GM23338 (cell line): Measurements from ENCODE around the gene HDGFL2. TPM values are rescaled to one million over a fixed set of nuclear protein-coding genes. Genes with fewer than 3 reads are reported as not detected.

ENCODE experiments used
- ATAC-seq: fragments of 200-7000 bp; cut with Tn5 transposase; 3 replicates; pipeline ENCODE4 v1.9.1; 2020
- DNase-seq: peaks from one replicate; pipeline ENCODE4 v3.0.0-alpha.2; 2015; ENCODE audit warnings: low spot score
- H2AFZ ChIP-seq: fragments of 200-600 bp; sonication (generic); 2 replicates; pipeline ENCODE4 v1.8.0; 2016; ENCODE audit warnings: antibody characterized with exemption, mild to moderate bottlenecking, moderate library complexity
- H3F3A ChIP-seq: fragments of 200-600 bp; sonication (generic); replicated peaks from 2 replicates; pipeline ENCODE4 v1.8.0; 2017; ENCODE audit warnings: antibody characterized with exemption, mixed run types, low read depth
- H3K27ac ChIP-seq: fragments of 200-600 bp; sonication (generic); 2 replicates; pipeline ENCODE4 v1.6.1; 2016; ENCODE audit warnings: low read depth
- H3K27me3 ChIP-seq: fragments of 200-600 bp; sonication (generic); 2 replicates; pipeline ENCODE4 v1.8.0; 2016; ENCODE audit warnings: mild to moderate bottlenecking, mixed run types, moderate library complexity; ENCODE audit not compliant: insufficient read depth
- H3K36me3 ChIP-seq: fragments of 200-600 bp; sonication (generic); 2 replicates; pipeline ENCODE4 v1.8.0; 2016; ENCODE audit warnings: mild to moderate bottlenecking; ENCODE audit not compliant: insufficient read depth
- H3K4me1 ChIP-seq: fragments of 200-600 bp; sonication (generic); 2 replicates; pipeline ENCODE4 v1.8.0; 2016; ENCODE audit warnings: mild to moderate bottlenecking, moderate library complexity; ENCODE audit not compliant: insufficient read depth
- H3K4me2 ChIP-seq: fragments of 200-600 bp; sonication (generic); 2 replicates; pipeline ENCODE4 v1.7.1; 2017; ENCODE audit warnings: mixed run types
- H3K4me3 ChIP-seq: fragments of 200-600 bp; sonication (generic); 2 replicates; pipeline ENCODE4 v1.6.1; 2016; ENCODE audit warnings: mixed run types
- H3K79me2 ChIP-seq: fragments of 200-600 bp; sonication (generic); replicated peaks from 2 replicates; pipeline ENCODE4 v1.8.0; 2017; ENCODE audit warnings: mild to moderate bottlenecking; ENCODE audit not compliant: insufficient read depth
- H3K9me2 ChIP-seq: fragments of 200-600 bp; sonication (generic); 2 replicates; pipeline ENCODE4 v1.8.0; 2017; ENCODE audit not compliant: insufficient read depth
- H4K20me1 ChIP-seq: fragments of 200-600 bp; sonication (generic); replicated peaks from 2 replicates; pipeline ENCODE4 v1.8.0; 2017; ENCODE audit warnings: mild to moderate bottlenecking; ENCODE audit not compliant: insufficient read depth
- H3K27ac Mint-ChIP-seq: 2 replicates; pipeline ENCODE4 v1.8.0; 2020; ENCODE audit warnings: inconsistent platforms, mild to moderate bottlenecking, moderate library complexity, mixed read lengths
- H3K27me3 Mint-ChIP-seq: 3 replicates; pipeline ENCODE4 v1.8.0; 2022; ENCODE audit warnings: low read depth, mild to moderate bottlenecking, moderate library complexity, mixed read lengths, inconsistent platforms; ENCODE audit not compliant: insufficient read depth, poor library complexity
- H3K36me3 Mint-ChIP-seq: 3 replicates; pipeline ENCODE4 v1.8.0; 2021; ENCODE audit warnings: low read depth, mild to moderate bottlenecking, inconsistent platforms, moderate library complexity, mixed read lengths
- H3K4me1 Mint-ChIP-seq: 3 replicates; pipeline ENCODE4 v1.8.0; 2020; ENCODE audit warnings: mild to moderate bottlenecking, inconsistent platforms, mixed read lengths
- H3K4me3 Mint-ChIP-seq: 3 replicates; pipeline ENCODE4 v1.8.0; 2021; ENCODE audit warnings: moderate library complexity, mild to moderate bottlenecking, inconsistent platforms, mixed read lengths
- H3K9me3 Mint-ChIP-seq: 3 replicates; pipeline ENCODE4 v1.8.0; 2020; ENCODE audit warnings: moderate library complexity, mild to moderate bottlenecking, inconsistent platforms, mixed read lengths
- CREB1 ChIP-seq: fragments of 250-450 bp; sonication (Bioruptor Pico); IDR thresholded peaks from 2 replicates; pipeline ENCODE4 v1.5.0; 2020; ENCODE audit warnings: low read depth, mild to moderate bottlenecking, moderate library complexity
- CTCF ChIP-seq, 2 experiments: fragments of 200-600 bp in 1 of 2; sonication (generic) in 1 of 2; conservative IDR thresholded peaks; 2 replicates each; pipeline versions ENCODE4 v1.5.1 to v1.6.1; 2016 to 2017; ENCODE audit warnings: antibody characterized with exemption in 2 of 2, low read depth in 2 of 2, mild to moderate bottlenecking in 2 of 2, moderate library complexity in 1 of 2
- EZH2 ChIP-seq: fragments of 200-600 bp; sonication (generic); IDR thresholded peaks from one replicate; pipeline ENCODE4 v1.8.0; 2017; ENCODE audit warnings: antibody characterized with exemption, mild to moderate bottlenecking, low read depth; ENCODE audit not compliant: unreplicated experiment
- EZH2phosphoT487 ChIP-seq: fragments of 200-600 bp; sonication (generic); IDR thresholded peaks from one replicate; pipeline ENCODE4 v1.8.1; 2018; ENCODE audit warnings: antibody characterized with exemption; ENCODE audit not compliant: unreplicated experiment
- JUNB ChIP-seq: IDR thresholded peaks from one replicate; pipeline ENCODE4 v1.6.1; 2016; ENCODE audit warnings: antibody characterized with exemption; ENCODE audit not compliant: unreplicated experiment
- NANOG ChIP-seq: IDR thresholded peaks from 2 replicates; pipeline ENCODE4 v1.6.1; 2016; ENCODE audit warnings: antibody characterized with exemption, borderline replicate concordance
- REST ChIP-seq: IDR thresholded peaks from one replicate; pipeline ENCODE4 v1.6.1; 2018; ENCODE audit warnings: antibody characterized with exemption; ENCODE audit not compliant: unreplicated experiment
- STAT1 ChIP-seq: IDR thresholded peaks from one replicate; pipeline ENCODE4 v1.6.1; 2016; ENCODE audit warnings: antibody characterized with exemption; ENCODE audit not compliant: unreplicated experiment
- ZNF114 ChIP-seq: fragments of 250-450 bp; sonication (Bioruptor Pico); IDR thresholded peaks from 2 replicates; pipeline ENCODE4 v1.5.0; 2020; ENCODE audit warnings: mild to moderate bottlenecking, moderate library complexity
- polyA plus RNA-seq: library from polyadenylated mRNA; unstranded; fragments of >200 nt; fragmentation: Nextera tagmentation; extraction: Ambion mirVana; gene quantifications from 2 replicates; pipeline ENCODE4 v1.2.1, GENCODE V29; 2016
- total RNA-seq: library from RNA; depleted of rRNA; stranded (reverse); fragments of >200 nt; shearing (Covaris generic); gene quantifications from 2 replicates; pipeline ENCODE4 v1.2.3, GENCODE V29; 2014

HDGFL2 gene
- total and polyA plus RNA-seq, 2 experiments from 2014 or later: 64.8 to 113 TPM

- TF ChIP-seq EZH2phosphoT487 (no peak), NANOG (no peak), STAT1 (no peak)
Measured at GRCh38 chr19:4482721-4483364, 10.7 kb downstream of the HDGFL2 start (continued).

GRCh38 chr19:4483385-4483784, 11.3 kb downstream of the HDGFL2 start:
- H3K27ac Mint-ChIP-seq: peak overlapping the region; percentile 32; the same call in 1 of the 2 replicates
- H3K9me3 Mint-ChIP-seq: no peaks in the 10 kb centered on the region; the same call in 2 of the 3 replicates
- H3K9me2 ChIP-seq: no peaks in the 10 kb centered on the region
- H3K4me1 ChIP-seq: no peaks in the 10 kb centered on the region
- no peak overlapping the region for H2AFZ ChIP-seq
- no peak overlapping the region for H3K4me2 ChIP-seq
- ATAC-seq (no peak), DNase-seq (no peak)
- no peak overlapping the region for H3K4me3 ChIP-seq
- H3F3A ChIP-seq: no peaks in the 10 kb centered on the region; the same call in 1 of the 2 replicates
- H3K4me3 Mint-ChIP-seq: no peak overlapping the region; the same call in 2 of the 3 replicates
- H3K4me1 Mint-ChIP-seq: no peaks in the 10 kb centered on the region; the same call in 2 of the 3 replicates
- H3K36me3 ChIP-seq: peaks cover 8% of the 10 kb centered on the region; the same call in 1 of the 2 replicates
- peaks cover 13% of the 10 kb centered on the region; the same call in 1 of the 2 replicates for H4K20me1 ChIP-seq
- H3K27me3 ChIP-seq: no peaks in the 10 kb centered on the region
- H3K79me2 ChIP-seq: 0 out of 2 replicates have a peak, but pooled peaks cover 8% of the 10 kb centered on the region
- TF ChIP-seq CTCF (conservative IDR thresholded peaks at IDR 0.05; ENCODE audit: low read depth in 2 of 2) (no peak), JUNB (no peak)
- no peaks in the 10 kb centered on the region for H3K27me3 Mint-ChIP-seq
- peaks cover 34% of the 10 kb centered on the region for H3K36me3 Mint-ChIP-seq
- no peak overlapping the region for H3K27ac ChIP-seq

GRCh38 chr19:4487572-4487971, 15.5 kb downstream of the HDGFL2 start:
- no peak overlapping the region for H3K27ac Mint-ChIP-seq
- TF ChIP-seq CREB1 (CRISPR knock-in tag) (no peak), REST (no peak), ZNF114 (no peak), EZH2 (no peak)

More at GRCh38 chr19:4487572-4487971, 15.5 kb downstream of the HDGFL2 start:
- DNase-seq: no peak
- Mint-ChIP-seq H3K27me3 (no peaks in the 10 kb centered on the region), H3K4me1 (no peaks in the 10 kb centered on the region; the same call in 2 of the 3 replicates), H3K36me3 (peaks cover 49% of the 10 kb centered on the region), H3K9me3 (no peaks in the 10 kb centered on the region; the same call in 2 of the 3 replicates), H3K4me3 (no peak overlapping the region)
- H2AFZ ChIP-seq: no peak overlapping the region
- 0 out of 2 replicates have a peak, but pooled peaks cover 3% of the 10 kb centered on the region for H3K79me2 ChIP-seq
- H3K4me2 ChIP-seq: no peak overlapping the region
- peaks cover 21% of the 10 kb centered on the region; the same call in 1 of the 2 replicates for H3K36me3 ChIP-seq
- H3F3A ChIP-seq: peaks cover 8% of the 10 kb centered on the region; the same call in 1 of the 2 replicates
- H4K20me1 ChIP-seq: peaks cover under 1% of the 10 kb centered on the region; the same call in 1 of the 2 replicates
- no peak for ATAC-seq
- H3K4me3 ChIP-seq: no peak overlapping the region
- no peaks in the 10 kb centered on the region for H3K9me2 ChIP-seq
- H3K4me1 ChIP-seq: no peaks in the 10 kb centered on the region
- no peaks in the 10 kb centered on the region for H3K27me3 ChIP-seq
- no peak overlapping the region for H3K27ac ChIP-seq
